GM18502 (cell line): ENCODE data around the gene PNPLA7.
"Not testable (repeated sequence)": the region's sequence is repeated elsewhere in the genome, so short reads cannot be mapped to it uniquely, and the experiment has no call there.

Source experiments
- ATAC-seq: cut with Tn5 transposase; IDR thresholded peaks from one replicate; pipeline ENCODE4 v1.9.1; 2021; ENCODE audit warnings: mild to moderate bottlenecking; ENCODE audit not compliant: unreplicated experiment, poor library complexity

The PNPLA7 gene

DNA sequence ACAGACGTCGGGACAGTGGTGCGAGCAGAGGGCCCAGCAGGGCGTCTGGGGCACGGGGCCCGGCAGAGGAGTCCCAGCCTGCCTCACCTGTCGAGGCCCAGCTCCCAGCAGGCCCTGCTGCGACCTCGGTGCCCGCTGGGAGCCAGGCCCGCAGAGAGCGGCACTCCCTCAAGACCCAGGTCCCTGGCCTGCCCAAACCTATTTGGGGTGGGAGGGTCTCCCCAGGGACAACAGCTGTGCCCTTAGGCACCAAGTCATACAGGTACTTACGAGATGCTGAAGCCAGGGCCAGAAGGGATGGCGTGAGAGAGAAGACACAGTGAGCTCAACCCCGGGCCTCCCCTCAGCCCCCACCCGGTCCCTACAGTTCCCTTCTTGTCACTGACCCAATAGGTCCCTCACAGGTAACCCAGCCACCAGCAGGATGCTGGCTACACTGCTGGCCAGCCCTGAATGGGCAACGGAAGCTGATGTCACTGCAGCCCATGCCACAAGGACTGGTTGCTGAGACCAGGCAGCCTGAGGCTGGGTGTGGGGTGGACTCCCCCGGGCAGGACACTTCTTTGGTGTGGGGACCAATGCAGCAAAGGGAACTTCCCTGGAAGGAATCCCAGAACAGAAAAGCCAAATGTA lies 94.7 kb downstream of the PNPLA7 start:
- ATAC-seq: no peak

DNA sequence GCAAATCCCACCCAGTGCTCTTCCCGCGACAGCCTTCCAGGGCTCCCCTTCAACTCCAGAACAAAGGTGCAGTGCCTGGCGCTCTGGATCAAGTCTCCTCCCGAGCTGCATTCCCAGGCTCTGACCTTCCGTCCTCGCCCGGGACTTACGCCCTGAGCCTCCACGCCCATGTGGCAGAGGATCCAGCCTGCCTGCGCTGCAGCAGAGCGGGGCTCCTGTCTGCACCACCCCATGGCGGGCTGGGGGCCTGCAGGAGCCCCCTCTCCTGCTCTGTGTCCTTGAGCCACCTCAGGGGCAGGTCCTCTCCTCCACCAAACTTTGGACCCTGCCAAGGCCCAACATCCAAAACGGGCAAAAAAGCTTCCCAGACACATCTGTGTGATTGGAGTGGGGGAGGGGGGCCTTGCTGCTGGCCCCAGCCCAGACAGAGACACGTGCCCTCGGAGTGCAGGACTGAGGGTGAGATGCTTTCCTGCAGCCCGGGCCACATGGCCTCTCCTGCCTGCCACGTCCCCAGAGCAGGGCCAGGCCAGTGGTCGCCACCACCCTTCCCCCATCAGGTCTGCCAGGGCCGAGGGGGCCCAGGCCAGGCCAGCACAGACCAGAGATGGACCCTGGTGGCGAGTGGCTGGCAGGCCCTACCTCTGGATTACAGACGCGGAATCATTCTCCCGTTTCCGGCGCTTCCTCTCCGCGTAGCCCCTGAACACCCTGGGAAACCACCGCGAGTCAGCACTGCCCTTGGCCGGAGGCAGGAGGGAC lies 95.4 kb downstream of the PNPLA7 start:
- no peak for ATAC-seq

DNA sequence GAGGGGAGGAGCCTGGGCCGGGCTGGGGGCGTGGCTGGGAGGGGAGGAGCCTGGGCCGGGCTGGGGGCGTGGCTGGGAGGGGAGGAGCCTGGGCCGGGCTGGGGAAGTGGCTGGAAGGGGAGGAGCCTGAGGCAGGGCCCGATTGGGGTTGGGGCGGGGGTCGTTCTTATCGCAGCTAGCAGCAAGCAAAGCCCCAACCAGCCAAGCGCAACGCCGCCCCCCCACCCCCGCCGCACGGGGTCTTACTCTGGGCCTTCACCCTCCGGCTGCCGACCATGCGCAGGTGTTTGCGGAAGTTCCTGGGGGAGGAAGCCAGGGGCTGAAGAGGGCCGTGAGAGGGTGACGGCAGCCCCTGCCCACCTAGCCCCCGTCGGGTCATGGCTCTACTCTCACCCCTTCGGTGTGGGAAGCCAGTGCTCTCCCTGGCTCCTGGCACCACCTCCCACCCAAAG lies 96.0 kb downstream of the PNPLA7 start:
- no peak for ATAC-seq

- peak; percentile 64 for ATAC-seq
Measured at GRCh38 chr9:137453643-137454081, 96.5 kb downstream of the PNPLA7 start.

- no peak for ATAC-seq
Measured at GRCh38 chr9:137452761-137453642, 97.2 kb downstream of the PNPLA7 start.

- ATAC-seq: no peak
Measured at GRCh38 chr9:137452006-137452760, 98.0 kb downstream of the PNPLA7 start.

DNA sequence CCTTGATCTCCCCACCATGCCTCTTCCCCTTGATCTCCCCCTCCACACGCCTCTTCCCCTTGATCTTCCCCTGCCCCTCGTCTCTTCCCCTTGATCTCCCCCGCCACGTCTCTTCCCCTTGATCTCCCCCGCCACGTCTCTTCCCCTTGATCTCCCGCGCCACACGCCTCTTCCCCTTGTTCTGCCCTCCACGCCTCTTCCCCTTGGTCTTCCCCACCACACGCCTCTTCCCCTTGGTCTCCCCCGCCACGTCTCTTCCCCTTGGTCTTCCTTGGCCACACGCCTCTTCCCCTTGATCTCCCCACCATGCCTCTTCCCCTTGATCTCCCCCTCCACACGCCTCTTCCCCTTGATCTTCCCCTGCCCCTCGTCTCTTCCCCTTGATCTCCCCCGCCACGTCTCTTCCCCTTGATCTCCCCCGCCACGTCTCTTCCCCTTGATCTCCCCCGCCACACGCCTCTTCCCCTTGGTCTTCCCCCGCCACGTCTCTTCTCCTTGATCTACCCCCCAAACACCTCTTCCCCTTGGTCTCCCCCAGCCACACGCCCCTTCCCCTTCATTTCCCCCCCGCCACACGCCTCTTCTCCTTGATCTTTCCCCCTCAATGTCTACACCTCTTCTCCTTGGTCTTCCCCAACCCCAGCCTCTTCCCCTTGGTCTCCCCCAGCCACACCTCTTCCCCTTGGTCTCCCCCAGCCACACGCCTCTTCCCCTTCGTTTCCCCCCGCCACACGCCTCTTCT lies 98.8 kb downstream of the PNPLA7 start:
- ATAC-seq: not testable (repeated sequence)

DNA sequence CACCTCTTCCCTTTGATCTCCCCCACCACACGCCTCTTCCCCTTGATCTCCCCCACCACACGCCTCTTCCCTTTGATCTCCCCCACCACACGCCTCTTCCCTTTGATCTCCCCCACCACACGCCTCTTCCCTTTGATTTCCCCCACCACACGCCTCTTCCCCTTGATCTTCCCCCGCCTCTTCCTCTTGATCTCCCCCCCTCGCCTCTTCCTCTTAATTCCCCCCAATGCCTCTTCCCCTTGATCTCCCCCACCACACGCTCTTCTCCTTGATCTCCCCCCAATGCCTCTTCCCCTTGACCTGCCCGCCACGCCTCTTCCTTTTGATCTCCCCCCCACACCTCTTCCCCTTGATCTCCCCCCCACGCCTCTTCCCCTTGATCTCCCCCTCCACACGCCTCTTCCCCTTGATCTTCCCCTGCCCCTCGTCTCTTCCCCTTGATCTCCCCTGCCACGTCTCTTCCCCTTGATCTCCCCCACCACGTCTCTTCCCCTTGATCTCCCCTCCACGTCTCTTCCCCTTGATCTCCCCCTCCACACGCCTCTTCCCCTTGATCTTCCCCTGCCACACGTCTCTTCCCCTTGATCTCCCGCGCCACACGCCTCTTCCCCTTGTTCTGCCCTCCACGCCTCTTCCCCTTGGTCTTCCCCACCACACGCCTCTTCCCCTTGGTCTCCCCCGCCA lies 99.5 kb downstream of the PNPLA7 start:
- not testable (repeated sequence) for ATAC-seq

DNA sequence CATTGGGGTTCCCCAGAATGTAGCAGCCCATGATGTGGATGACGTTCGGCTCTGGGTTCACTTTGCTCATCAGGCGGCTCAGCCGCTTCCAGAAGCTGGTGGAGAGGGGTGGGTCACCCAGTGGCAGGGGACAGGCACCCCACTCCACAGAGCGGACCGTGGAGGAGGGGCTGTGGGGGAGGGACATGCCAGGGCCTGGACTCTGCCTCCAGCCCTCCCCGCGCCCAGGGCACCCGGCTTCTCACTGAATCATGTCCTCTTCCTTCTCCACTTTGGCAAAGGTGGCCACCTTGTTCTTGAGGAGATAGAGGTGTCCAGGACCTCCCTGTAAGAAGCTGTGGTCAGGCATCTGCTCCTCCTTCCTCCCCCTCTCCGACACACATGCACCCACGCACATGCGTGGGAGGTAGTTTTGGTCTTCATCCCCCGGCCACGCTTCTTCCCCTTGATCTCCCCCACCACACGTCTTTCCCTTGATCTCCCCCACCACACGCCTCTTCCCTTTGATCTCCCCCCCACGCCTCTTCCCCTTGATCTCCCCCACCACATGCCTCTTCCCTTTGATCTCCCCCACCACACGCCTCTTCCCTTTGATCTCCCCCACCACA lies 100.2 kb downstream of the PNPLA7 start:
- ATAC-seq: no peak

DNA sequence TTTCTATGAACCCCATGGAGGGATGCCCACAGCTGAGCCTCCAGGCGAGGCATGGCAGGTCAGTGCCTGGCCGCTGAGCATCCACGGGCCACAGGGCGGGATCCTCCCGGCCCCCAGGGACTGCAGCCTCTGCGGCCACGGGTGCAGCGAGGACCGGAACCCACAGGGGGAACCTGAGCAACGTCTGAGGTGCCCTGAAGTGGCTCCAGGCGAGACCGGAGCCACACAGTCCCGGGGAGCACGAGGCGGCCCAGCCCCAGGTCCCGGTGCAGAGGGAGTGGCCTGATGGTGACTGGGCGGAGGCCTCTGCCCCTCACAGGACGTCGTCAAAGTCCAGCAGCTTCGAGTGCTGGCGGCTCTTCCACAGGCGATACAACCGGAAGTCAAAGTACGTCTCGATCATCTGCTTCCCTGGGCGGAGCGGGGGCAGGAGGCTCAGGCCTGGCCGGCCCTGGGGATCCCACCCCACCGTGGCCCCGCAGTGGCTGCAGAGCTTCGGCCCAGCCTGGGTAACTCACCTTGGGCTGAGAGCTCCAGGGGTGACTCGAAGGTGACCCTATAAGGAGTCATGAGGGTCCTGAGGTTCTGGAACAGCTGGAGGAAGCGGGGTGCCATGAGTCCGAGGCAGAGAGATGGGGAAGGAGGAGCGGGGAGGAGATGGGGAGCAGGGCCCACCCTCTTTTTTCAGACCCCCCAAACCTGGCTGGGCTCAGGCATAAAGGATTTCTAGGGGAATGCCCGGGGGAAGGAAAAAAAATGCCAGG lies 100.9 kb downstream of the PNPLA7 start:
- no peak for ATAC-seq

- no peak for ATAC-seq
Measured at GRCh38 chr9:137448602-137448962, 101.6 kb downstream of the PNPLA7 start.

DNA sequence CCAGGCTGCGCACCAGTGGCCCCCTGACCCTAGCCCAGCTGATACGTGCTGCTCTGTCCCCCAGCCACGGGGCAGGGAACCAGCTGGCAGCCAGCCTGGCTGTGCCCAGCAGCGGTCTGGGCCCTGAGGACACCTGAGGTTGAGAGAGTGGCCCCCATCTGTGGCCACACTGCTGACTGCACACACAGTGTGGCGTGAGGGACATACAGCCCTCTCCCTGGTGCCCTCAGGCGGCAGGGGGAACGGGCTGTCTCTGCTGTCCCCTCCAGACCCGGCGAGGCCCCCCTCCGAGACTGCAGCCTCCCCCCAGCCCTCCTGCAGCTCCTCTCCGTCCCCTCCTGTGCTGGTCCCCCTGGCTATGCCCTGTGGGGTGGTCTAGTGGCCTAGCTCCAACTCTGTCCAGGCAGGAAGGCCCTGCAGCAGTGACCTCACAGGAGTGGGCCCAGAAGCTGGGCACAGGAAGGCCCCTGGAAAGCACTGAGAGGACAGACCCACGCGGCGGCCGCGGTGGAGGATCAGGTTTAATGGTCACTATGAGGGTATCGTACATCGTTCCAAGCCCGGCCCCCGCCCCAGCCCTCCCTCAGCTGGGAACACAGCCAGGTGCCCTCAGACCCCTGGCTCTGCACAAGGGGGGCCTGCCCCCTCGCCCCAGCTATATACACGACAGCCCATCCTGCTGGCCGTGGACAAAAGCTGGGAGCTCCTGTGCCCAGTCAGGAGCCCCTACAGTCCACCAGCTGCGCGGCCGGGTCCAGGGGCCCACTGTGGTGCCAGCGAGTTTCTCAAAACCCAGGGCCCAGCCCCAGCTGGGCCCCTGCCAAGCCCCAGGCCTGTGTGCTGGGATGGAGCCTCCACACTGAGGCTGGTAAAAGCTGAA lies 102.2 kb downstream of the PNPLA7 start:
- ATAC-seq: no peak

GRCh38 chr9:137446851-137447471 lies 103.2 kb downstream of the PNPLA7 start:
- no peak for ATAC-seq

DNA sequence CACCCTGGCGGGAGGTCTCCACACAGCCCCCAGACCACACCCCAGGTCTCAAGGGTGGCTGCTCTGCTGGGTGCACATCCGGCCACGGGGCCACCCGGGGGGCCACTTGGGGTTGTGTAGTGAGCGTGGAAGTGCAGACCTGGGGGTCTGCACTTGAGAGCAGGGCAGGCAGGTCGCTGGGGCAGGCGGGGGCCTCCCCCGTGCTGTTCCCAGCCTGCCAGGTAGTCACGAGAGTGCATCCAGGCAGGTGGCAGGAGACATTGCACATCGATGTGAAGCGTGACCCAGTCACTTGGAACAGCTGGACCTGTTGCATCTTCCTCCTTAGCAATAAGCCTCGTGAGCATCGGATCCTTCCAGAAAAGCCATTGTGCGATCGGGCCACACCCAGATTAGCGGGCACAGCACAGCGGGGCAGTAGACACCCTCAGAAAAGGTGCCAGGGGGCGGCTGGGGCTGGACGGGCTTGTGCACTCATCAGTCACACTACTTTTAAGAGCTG lies 104.2 kb downstream of the PNPLA7 start:
- no peak for ATAC-seq

DNA sequence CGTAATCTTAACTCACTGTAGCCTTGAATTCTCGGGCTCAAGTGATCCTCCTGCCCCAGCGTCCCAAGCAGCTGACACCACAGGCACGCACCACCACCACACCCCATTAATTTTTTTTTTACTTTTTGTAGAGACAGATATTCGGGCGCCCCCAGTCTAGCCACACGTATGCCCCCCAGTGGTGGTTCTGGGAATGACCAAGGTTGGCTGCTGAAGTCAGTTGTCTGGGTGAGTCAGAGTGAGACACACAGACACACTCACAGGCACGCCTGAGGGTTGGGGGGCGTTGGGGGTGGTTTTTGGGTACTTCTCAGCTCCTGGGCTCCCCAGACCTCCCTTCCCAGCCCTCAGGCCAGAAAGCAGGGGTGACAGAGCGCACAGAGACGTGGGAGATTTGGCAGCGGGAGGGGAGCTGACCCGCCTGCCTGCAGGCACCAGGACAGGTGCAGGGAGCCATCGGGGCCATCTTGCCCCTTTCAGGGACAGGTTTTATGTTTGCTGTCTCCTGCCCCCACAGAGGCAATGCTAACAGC lies 104.9 kb downstream of the PNPLA7 start:
- no peak for ATAC-seq
